HG03175 (cell line): ENCODE measurements around the gene ATG16L1.

ENCODE experiments used
- ATAC-seq: cut with Tn5 transposase; IDR thresholded peaks from one replicate; pipeline ENCODE4 v1.9.1; 2021; ENCODE audit warnings: mild to moderate bottlenecking, moderate library complexity; ENCODE audit not compliant: unreplicated experiment

The ATG16L1 gene

GRCh38 chr2:233256048-233256447 is 4.6 kb downstream of the ATG16L1 start:
- ATAC-seq = no peak

GRCh38 chr2:233258211-233258610 is 6.7 kb downstream of the ATG16L1 start:
- ATAC-seq = no peak

GRCh38 chr2:233259730-233260129 is 8.3 kb downstream of the ATG16L1 start:
- no peak for ATAC-seq

GRCh38 chr2:233260661-233261060 is 9.2 kb downstream of the ATG16L1 start:
- no peak for ATAC-seq

DNA sequence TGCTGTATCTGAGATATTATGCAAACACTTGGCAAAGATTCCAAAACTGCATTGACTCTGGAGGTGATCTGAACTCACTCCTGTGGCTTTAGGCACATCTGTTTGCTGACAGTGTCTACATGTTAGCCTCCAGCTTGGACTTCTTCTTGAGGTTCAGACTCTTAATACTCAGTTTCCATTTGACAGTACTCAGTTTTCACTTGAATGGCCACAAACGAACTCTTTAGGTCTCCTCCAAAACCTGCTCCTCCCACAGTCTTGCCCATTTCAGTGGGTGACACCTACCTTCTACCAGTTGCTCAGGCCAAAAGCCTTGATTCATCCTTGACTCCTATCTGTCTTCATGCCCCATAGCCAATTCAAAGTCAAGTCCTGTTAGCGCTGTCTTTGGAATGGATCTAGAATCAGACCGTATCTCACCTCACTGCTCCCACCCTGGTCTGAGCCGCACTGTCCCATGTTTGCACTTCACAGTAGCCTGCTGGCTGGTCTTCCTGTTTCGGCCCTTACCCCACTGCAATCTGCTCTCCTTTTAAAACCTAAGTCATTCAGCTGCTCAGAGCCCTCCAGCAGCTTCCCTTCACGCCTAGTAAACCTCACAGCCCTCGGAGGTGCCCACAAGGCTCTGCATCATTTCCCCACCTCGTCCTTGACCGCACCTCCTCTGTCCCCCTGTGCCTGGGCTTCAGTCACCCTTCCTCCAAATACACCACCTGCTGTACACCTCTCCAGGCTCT is 10.5 kb downstream of the ATG16L1 start:
- peak; percentile 66 for ATAC-seq

GRCh38 chr2:233262562-233262961 is 11.1 kb downstream of the ATG16L1 start:
- peak; percentile 21 for ATAC-seq

- no peak for ATAC-seq
Measured at GRCh38 chr2:233263045-233263570, 11.6 kb downstream of the ATG16L1 start.

DNA sequence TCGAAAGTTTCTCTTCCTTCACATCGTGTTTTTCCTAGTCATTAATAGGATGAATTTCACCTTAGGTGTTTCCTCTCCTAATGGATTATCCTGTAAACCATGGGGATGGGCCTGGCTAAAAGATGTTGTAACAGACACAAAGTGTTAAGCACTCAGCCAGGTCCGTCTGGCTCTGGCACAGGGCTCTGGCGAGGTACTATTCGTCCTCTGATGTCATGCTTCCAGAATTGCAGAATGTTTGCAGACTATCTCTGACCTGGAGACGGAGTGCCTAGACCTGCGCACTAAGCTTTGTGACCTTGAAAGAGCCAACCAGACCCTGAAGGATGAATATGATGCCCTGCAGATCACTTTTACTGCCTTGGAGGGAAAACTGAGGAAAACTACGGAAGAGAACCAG is 13.2 kb downstream of the ATG16L1 start:
- ATAC-seq = no peak

DNA sequence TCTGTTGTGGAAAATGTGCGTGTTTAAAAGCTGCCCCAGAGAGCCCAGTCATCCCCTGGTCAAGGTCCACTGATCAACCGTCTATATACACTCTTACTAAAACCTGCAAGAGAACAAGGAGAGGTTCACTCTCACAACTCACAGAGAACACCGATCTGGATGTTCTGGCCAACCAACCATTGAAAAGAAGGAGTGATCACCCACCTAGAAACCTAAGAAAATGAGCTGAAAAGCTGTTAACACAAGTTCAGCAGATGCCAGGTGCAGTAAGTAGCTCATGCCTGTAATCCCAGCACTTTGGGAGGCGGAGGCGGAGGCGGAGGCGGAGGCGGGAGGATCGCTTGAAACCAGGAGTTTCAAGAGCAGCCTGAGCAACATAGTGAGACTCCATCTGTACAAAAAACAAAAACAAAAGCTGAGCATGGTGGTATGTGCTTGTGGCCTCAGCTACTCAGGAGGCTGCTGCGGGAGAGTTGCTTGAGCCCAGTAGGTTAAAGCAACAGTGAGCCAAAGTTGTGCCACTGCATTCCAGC is 14.5 kb downstream of the ATG16L1 start:
- no peak for ATAC-seq

- no peak for ATAC-seq
Measured at GRCh38 chr2:233266481-233266880, 15.0 kb downstream of the ATG16L1 start.

GRCh38 chr2:233267516-233268245 is 16.2 kb downstream of the ATG16L1 start:
- peak; percentile 88 for ATAC-seq

- no peak for ATAC-seq
Measured at GRCh38 chr2:233270366-233270765, 18.9 kb downstream of the ATG16L1 start.

GRCh38 chr2:233270951-233271350 is 19.5 kb downstream of the ATG16L1 start:
- no peak for ATAC-seq

- no peak for ATAC-seq
Measured at GRCh38 chr2:233271693-233272092, 20.2 kb downstream of the ATG16L1 start.

- no peak for ATAC-seq
Measured at GRCh38 chr2:233273120-233273519, 21.6 kb downstream of the ATG16L1 start.

- no peak for ATAC-seq
Measured at GRCh38 chr2:233275223-233275622, 23.8 kb downstream of the ATG16L1 start.

DNA sequence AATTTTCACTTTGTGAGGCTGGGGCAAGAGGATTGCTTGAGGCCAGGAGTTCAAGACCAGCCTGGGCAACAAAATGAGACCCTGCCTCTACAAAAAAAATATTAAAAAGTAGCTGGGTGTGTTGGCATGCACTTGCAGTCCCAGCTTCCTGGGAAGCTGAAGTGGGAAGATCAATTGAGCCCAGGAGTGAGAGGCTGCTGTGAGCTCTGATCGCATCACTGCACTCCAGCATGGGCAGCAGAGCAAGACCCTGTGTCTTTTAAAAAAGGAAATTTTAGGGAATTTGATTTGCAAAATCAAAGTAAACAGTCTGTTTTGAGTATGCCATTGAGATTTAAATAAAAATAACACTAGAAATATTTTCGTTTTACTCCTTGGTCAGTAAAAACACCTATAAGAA is 27.4 kb downstream of the ATG16L1 start:
- no peak for ATAC-seq

- ATAC-seq = no peak
Measured at GRCh38 chr2:233280114-233280693, 28.7 kb downstream of the ATG16L1 start.

DNA sequence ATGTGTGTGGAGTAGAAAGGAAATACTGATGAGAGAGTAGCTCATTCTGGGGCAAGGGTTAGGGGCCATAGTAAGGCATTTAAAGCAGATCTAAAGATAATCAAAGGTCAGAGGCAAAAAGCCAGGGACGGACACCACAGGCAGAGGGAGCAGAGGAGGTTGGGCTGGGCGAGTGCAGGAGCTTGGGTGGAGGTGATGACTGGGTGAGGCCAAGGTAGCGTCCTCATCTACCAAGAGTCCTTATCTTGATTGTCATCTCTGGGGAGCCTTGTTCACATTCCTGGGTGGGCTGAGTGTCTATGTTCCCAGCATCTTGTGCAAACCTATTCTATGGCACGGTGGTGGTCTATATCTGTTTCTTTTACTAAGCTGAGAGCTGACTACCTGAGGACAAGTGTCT is 30.1 kb downstream of the ATG16L1 start:
- ATAC-seq = no peak

- no peak for ATAC-seq
Measured at GRCh38 chr2:233281992-233282603, 30.6 kb downstream of the ATG16L1 start.

- no peak for ATAC-seq
Measured at GRCh38 chr2:233285921-233286320, 34.4 kb downstream of the ATG16L1 start.
